Glutamatergic neuron (in vitro differentiated cells): ENCODE data around the gene NFATC2. TPM values are rescaled to one million over a fixed set of nuclear protein-coding genes. Genes with fewer than 3 reads are reported as not detected.
"Not testable (repeated sequence)": the region's sequence is repeated elsewhere in the genome, so short reads cannot be mapped to it uniquely, and the experiment has no call there.

ENCODE experiments used
- DNase-seq: peaks from one replicate; pipeline ENCODE4 v3.0.0; 2022
- H3K27ac Mint-ChIP-seq: one replicate; pipeline ENCODE4 v1.8.0; 2020; ENCODE audit warnings: mild to moderate bottlenecking, mixed read lengths, inconsistent platforms; ENCODE audit not compliant: unreplicated experiment
- H3K27me3 Mint-ChIP-seq: one replicate; pipeline ENCODE4 v1.8.0; 2020; ENCODE audit warnings: mild to moderate bottlenecking, moderate library complexity, mixed read lengths, inconsistent platforms; ENCODE audit not compliant: unreplicated experiment
- H3K36me3 Mint-ChIP-seq: one replicate; pipeline ENCODE4 v1.8.0; 2020; ENCODE audit warnings: mild to moderate bottlenecking, mixed read lengths, inconsistent platforms; ENCODE audit not compliant: unreplicated experiment
- H3K4me1 Mint-ChIP-seq: one replicate; pipeline ENCODE4 v1.8.0; 2020; ENCODE audit warnings: mild to moderate bottlenecking, low read depth, mixed read lengths, inconsistent platforms; ENCODE audit not compliant: unreplicated experiment
- H3K4me3 Mint-ChIP-seq: one replicate; pipeline ENCODE4 v1.8.0; 2020; ENCODE audit warnings: mild to moderate bottlenecking, mixed read lengths, inconsistent platforms; ENCODE audit not compliant: unreplicated experiment
- H3K9me3 Mint-ChIP-seq: one replicate; pipeline ENCODE4 v1.8.0; 2020; ENCODE audit warnings: mild to moderate bottlenecking, moderate library complexity, mixed read lengths, inconsistent platforms; ENCODE audit not compliant: unreplicated experiment
- total RNA-seq: library from RNA; stranded (reverse); fragmentation: NEBNext Ultra II Directional; extraction: Animal tissue kit (Norgen Biotek cat#: 25700); gene quantifications from one replicate; pipeline ENCODE4 v1.2.1, GENCODE V29; 2021; ENCODE audit not compliant: unreplicated experiment
- TF ChIP-seq, protein P1 (sequence below): fragments of 200-600 bp; sonication (generic); IDR thresholded peaks from one replicate; pipeline ENCODE4 v1.5.0; 2021; ENCODE audit not compliant: partially characterized antibody, unreplicated experiment

The NFATC2 gene
- total RNA-seq, 1 donor from 2014 or later, result not detected

GRCh38 chr20:51346686-51347485 is 195.6 kb downstream of the NFATC2 start:
- no peak overlapping the region for H3K27ac Mint-ChIP-seq
- H3K27me3 Mint-ChIP-seq, result peaks cover 9% of the 10 kb centered on the region
- no peaks in the 10 kb centered on the region for H3K4me1 Mint-ChIP-seq
- H3K36me3 Mint-ChIP-seq, result peaks cover 13% of the 10 kb centered on the region
- no peak overlapping the region for H3K4me3 Mint-ChIP-seq
- H3K9me3 Mint-ChIP-seq, result peaks cover 6% of the 10 kb centered on the region
- DNase-seq, result no peak
- TF ChIP-seq, protein P1, sequence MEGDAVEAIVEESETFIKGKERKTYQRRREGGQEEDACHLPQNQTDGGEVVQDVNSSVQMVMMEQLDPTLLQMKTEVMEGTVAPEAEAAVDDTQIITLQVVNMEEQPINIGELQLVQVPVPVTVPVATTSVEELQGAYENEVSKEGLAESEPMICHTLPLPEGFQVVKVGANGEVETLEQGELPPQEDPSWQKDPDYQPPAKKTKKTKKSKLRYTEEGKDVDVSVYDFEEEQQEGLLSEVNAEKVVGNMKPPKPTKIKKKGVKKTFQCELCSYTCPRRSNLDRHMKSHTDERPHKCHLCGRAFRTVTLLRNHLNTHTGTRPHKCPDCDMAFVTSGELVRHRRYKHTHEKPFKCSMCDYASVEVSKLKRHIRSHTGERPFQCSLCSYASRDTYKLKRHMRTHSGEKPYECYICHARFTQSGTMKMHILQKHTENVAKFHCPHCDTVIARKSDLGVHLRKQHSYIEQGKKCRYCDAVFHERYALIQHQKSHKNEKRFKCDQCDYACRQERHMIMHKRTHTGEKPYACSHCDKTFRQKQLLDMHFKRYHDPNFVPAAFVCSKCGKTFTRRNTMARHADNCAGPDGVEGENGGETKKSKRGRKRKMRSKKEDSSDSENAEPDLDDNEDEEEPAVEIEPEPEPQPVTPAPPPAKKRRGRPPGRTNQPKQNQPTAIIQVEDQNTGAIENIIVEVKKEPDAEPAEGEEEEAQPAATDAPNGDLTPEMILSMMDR, result no peak

- no peaks in the 10 kb centered on the region for H3K4me1 Mint-ChIP-seq
- no peak for DNase-seq
- TF ChIP-seq, protein P1, result no peak
- no peak overlapping the region for H3K4me3 Mint-ChIP-seq
- H3K27ac Mint-ChIP-seq, result no peak overlapping the region
- H3K27me3 Mint-ChIP-seq, result peaks cover 9% of the 10 kb centered on the region
- H3K36me3 Mint-ChIP-seq, result peaks cover 13% of the 10 kb centered on the region
- peaks cover 4% of the 10 kb centered on the region for H3K9me3 Mint-ChIP-seq
These were observed 196.9 kb downstream of the NFATC2 start for GRCh38 chr20:51345601-51346101.

DNA sequence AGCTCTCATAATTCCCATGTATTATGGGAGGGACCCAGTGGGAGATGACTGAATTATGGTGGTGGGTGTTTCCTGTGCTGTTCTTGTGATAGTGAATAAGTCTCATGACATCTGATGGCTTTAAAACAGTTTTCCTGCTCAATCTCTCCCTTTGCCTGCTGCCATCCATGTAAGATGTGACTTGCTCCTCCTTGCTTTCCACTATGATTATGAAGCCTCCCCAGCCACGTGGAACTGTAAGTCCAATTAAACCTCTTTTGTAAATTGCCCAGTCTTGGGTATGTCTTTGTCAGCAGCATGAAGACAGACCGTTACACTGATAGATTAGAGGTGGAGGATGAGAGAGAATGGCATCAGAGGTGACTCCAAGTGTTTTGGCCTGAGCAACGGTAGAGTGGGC is 198.7 kb downstream of the NFATC2 start:
- H3K4me3 Mint-ChIP-seq, H3K4me1 Mint-ChIP-seq, H3K27ac Mint-ChIP-seq, H3K27me3 Mint-ChIP-seq, DNase-seq, H3K9me3 Mint-ChIP-seq: not testable (repeated sequence)
- H3K36me3 Mint-ChIP-seq, result peaks cover 13% of the 10 kb centered on the region

DNA sequence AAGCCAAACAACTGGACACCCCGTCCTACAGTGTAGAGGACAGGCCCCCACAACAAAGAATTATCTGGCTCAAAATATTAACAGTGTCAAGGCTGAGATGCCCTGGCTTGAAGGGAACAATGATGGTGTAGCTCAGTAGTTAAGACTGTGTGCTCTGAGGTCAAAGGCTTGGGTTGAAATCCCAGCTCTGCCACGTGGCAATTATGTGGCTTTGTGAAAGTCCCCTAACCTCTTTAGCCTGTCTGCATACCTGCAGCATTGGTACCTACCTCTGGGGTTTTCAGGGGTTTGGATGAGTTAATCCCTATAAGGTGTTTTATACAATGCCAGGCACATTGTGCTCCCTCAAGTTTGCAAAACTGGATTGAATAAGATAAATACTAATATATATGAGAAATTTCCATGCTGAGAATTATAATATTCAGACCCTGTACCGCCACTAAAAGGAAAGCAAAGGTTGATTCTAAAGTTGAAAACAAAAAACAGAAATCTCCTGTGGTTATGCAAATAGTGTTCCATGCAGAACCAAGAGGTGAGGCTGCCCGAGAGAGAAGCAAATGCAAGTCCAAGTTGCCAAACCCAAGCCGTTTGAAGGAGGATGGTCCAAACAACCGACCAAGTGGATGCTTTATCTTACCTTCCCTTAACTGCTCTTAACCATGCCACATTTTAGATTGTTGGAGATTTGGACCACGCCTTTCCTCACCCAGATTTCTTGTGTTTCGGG is 199.8 kb downstream of the NFATC2 start:
- H3K4me3 Mint-ChIP-seq, result no peak overlapping the region
- peaks cover 5% of the 10 kb centered on the region for H3K27me3 Mint-ChIP-seq
- H3K36me3 Mint-ChIP-seq, result peaks cover 13% of the 10 kb centered on the region
- H3K27ac Mint-ChIP-seq, result no peak overlapping the region
- H3K4me1 Mint-ChIP-seq, result no peaks in the 10 kb centered on the region
- peaks cover 6% of the 10 kb centered on the region for H3K9me3 Mint-ChIP-seq
- TF ChIP-seq, protein P1, result no peak
- DNase-seq, result no peak

GRCh38 chr20:51341581-51341980 is 200.9 kb downstream of the NFATC2 start:
- TF ChIP-seq, protein P1, result no peak
- DNase-seq, result no peak
- Mint-ChIP-seq H3K9me3 (peaks cover 6% of the 10 kb centered on the region), H3K27ac (no peak overlapping the region), H3K4me3 (no peak overlapping the region), H3K4me1 (no peaks in the 10 kb centered on the region), H3K27me3 (peaks cover 2% of the 10 kb centered on the region), H3K36me3 (peaks cover 13% of the 10 kb centered on the region)
